Prostate gland (tissue), 2 donors: Measurements from ENCODE around the gene LRRTM1.

Experiments used
- POLR2A ChIP-seq: fragments of 450-650 bp; IDR thresholded peaks from one replicate; pipeline ENCODE4 v1.6.1; 2016; ENCODE audit warnings: antibody characterized with exemption, mild to moderate bottlenecking
- POLR2AphosphoS5 ChIP-seq: sonication (generic); formaldehyde crosslinking; IDR thresholded peaks from one replicate; pipeline ENCODE4 v1.6.1; 2017; ENCODE audit warnings: antibody characterized with exemption
- TF ChIP-seq, protein P1 (sequence below), 4 experiments: fragments of 200-600 bp in 2 of 4; fragments of 450-650 bp in 2 of 4; sonication (generic) in 2 of 4; IDR thresholded peaks; 1 replicate in 3 of 4; 2 replicates in 1 of 4; pipeline ENCODE4 v1.5.1; 2016 to 2019; ENCODE audit warnings: antibody characterized with exemption in 4 of 4, mild to moderate bottlenecking in 2 of 4, moderate library complexity in 2 of 4

DNA sequence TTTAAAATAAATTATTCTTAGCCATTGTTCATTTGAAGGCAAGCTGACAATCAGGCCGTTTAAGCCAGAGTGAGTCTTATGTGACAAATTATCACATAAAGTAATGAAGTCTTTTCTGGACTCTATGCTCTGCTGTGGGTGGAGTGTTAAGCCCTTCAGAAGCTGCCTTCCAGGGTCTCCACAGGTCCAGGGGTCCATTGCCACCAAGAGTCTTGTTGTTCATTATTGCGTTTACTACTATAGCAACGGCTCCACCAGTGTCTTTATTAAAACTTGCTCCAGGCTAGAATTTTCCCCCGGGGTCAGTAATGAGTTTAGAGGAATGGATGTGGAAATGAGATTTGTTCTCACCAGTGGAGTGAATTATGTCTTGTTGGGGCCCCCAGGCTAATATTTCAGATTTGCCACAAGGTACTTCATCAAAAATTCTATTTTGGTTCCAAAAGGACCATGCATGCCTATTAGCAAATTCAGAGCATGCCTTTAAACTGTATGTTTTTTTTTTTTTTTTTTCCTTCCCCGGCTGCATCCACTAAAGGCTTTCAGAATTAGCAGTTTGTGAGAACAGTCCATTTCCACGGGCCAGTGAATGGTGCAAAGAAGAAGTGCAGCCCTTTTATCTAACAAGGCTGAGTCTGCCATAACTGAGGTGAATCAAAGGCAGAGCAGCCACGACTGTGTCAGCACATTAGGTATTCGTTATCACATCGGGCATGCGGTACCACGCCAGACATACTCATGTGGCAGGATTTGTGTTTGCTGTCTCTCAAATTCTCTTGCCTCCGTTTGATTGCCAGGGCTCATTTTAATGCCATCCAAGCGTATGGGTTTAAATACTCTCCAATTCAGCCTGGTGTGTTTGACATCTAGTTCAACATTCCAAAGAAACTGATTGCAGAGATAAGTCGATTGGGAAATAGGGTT, 26.2 kb upstream of the LRRTM1 start:
- TF ChIP-seq, protein P1, sequence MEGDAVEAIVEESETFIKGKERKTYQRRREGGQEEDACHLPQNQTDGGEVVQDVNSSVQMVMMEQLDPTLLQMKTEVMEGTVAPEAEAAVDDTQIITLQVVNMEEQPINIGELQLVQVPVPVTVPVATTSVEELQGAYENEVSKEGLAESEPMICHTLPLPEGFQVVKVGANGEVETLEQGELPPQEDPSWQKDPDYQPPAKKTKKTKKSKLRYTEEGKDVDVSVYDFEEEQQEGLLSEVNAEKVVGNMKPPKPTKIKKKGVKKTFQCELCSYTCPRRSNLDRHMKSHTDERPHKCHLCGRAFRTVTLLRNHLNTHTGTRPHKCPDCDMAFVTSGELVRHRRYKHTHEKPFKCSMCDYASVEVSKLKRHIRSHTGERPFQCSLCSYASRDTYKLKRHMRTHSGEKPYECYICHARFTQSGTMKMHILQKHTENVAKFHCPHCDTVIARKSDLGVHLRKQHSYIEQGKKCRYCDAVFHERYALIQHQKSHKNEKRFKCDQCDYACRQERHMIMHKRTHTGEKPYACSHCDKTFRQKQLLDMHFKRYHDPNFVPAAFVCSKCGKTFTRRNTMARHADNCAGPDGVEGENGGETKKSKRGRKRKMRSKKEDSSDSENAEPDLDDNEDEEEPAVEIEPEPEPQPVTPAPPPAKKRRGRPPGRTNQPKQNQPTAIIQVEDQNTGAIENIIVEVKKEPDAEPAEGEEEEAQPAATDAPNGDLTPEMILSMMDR (IDR thresholded peaks at IDR 0.05) = no peak
- TF ChIP-seq POLR2AphosphoS5 (no peak), POLR2A (no peak)
